KG1 (cell line): ENCODE data around the gene SMIM20.

Experiments
- DNase-seq: peaks from one replicate; lab custom pipeline; 2025; lab: John Stamatoyannopoulos, UW

Gene SMIM20

GRCh38 chr4:25926462-25926861, 12.4 kb downstream of the SMIM20 start:
- DNase-seq, result no peak

- no peak for DNase-seq
Measured at GRCh38 chr4:25927361-25928195, 13.6 kb downstream of the SMIM20 start.

- no peak for DNase-seq
Measured at GRCh38 chr4:25928379-25929297, 14.6 kb downstream of the SMIM20 start.

GRCh38 chr4:25929298-25929686, 15.3 kb downstream of the SMIM20 start:
- no peak for DNase-seq

- DNase-seq, result no peak
Measured at GRCh38 chr4:25930731-25931354, 16.8 kb downstream of the SMIM20 start.

- no peak for DNase-seq
Measured at GRCh38 chr4:25936696-25937095, 22.7 kb downstream of the SMIM20 start.

GRCh38 chr4:25937801-25938200, 23.8 kb downstream of the SMIM20 start:
- no peak for DNase-seq

GRCh38 chr4:25938366-25938765, 24.3 kb downstream of the SMIM20 start:
- no peak for DNase-seq

GRCh38 chr4:25938787-25939186, 24.8 kb downstream of the SMIM20 start:
- no peak for DNase-seq

- no peak for DNase-seq
Measured at GRCh38 chr4:25939330-25939729, 25.3 kb downstream of the SMIM20 start.

GRCh38 chr4:25941457-25942221, 27.6 kb downstream of the SMIM20 start:
- no peak for DNase-seq

- DNase-seq, result no peak
Measured at GRCh38 chr4:25943312-25943711, 29.3 kb downstream of the SMIM20 start.

- no peak for DNase-seq
Measured at GRCh38 chr4:25943805-25944204, 29.8 kb downstream of the SMIM20 start.

GRCh38 chr4:25948051-25948450, 34.0 kb downstream of the SMIM20 start:
- no peak for DNase-seq

- DNase-seq, result no peak
Measured at GRCh38 chr4:25949173-25949748, 35.2 kb downstream of the SMIM20 start.

- DNase-seq, result no peak
Measured at GRCh38 chr4:25949994-25950393, 36.0 kb downstream of the SMIM20 start.

GRCh38 chr4:25950461-25951389, 36.7 kb downstream of the SMIM20 start:
- DNase-seq, result no peak

GRCh38 chr4:25951390-25951952, 37.5 kb downstream of the SMIM20 start:
- DNase-seq, result no peak

- no peak for DNase-seq
Measured at GRCh38 chr4:25953740-25954139, 39.7 kb downstream of the SMIM20 start.
